Rectal smooth muscle tissue (tissue), 1 donor: ENCODE results near the gene COQ10A.
"Not testable (repeated sequence)": the region's sequence is repeated elsewhere in the genome, so short reads cannot be mapped to it uniquely, and the experiment has no call there.

Source experiments
- H3K27ac ChIP-seq: one replicate; pipeline ENCODE4 v1.7.0; 2013; ENCODE audit warnings: low read depth, low read length, inconsistent platforms
- H3K27me3 ChIP-seq: one replicate; pipeline ENCODE4 v1.7.0; 2013; ENCODE audit warnings: low read length; ENCODE audit not compliant: control insufficient read depth, insufficient read depth
- H3K36me3 ChIP-seq: one replicate; pipeline ENCODE4 v1.7.0; 2013; ENCODE audit warnings: low read length; ENCODE audit not compliant: control insufficient read depth, insufficient read depth
- H3K4me1 ChIP-seq: one replicate; pipeline ENCODE4 v1.7.0; 2013; ENCODE audit warnings: low read length; ENCODE audit not compliant: control insufficient read depth, insufficient read depth
- H3K4me3 ChIP-seq: one replicate; pipeline ENCODE4 v1.7.0; 2013; ENCODE audit warnings: low read length
- H3K9ac ChIP-seq: one replicate; pipeline ENCODE4 v1.7.0; 2013; ENCODE audit warnings: low read length

Gene COQ10A

GRCh38 chr12:56252649-56253048 is 14.1 kb upstream of the COQ10A start:
- H3K4me1 ChIP-seq, result peaks cover 9% of the 10 kb centered on the region
- no peaks in the 10 kb centered on the region for H3K27me3 ChIP-seq
- H3K9ac ChIP-seq, result no peak overlapping the region
- no peak overlapping the region for H3K4me3 ChIP-seq
- peaks cover 53% of the 10 kb centered on the region for H3K36me3 ChIP-seq
- H3K27ac ChIP-seq, result no peak overlapping the region

GRCh38 chr12:56253091-56253490 is 13.7 kb upstream of the COQ10A start:
- H3K4me3 ChIP-seq, result no peak overlapping the region
- no peaks in the 10 kb centered on the region for H3K27me3 ChIP-seq
- peaks cover 9% of the 10 kb centered on the region for H3K4me1 ChIP-seq
- H3K9ac ChIP-seq, result no peak overlapping the region
- H3K36me3 ChIP-seq, result peaks cover 49% of the 10 kb centered on the region
- no peak overlapping the region for H3K27ac ChIP-seq

- peaks cover 34% of the 10 kb centered on the region for H3K36me3 ChIP-seq
- no peak overlapping the region for H3K4me3 ChIP-seq
- H3K9ac ChIP-seq, result no peak overlapping the region
- no peak overlapping the region for H3K27ac ChIP-seq
- no peaks in the 10 kb centered on the region for H3K27me3 ChIP-seq
- peaks cover 14% of the 10 kb centered on the region for H3K4me1 ChIP-seq
These were observed 11.1 kb upstream of the COQ10A start for GRCh38 chr12:56255671-56256070.

GRCh38 chr12:56256326-56256960 is 10.3 kb upstream of the COQ10A start:
- no peak overlapping the region for H3K9ac ChIP-seq
- peaks cover 34% of the 10 kb centered on the region for H3K36me3 ChIP-seq
- H3K4me1 ChIP-seq, result peaks cover 14% of the 10 kb centered on the region
- no peaks in the 10 kb centered on the region for H3K27me3 ChIP-seq
- H3K4me3 ChIP-seq, result peak overlapping the region; percentile 61
- no peak overlapping the region for H3K27ac ChIP-seq

GRCh38 chr12:56257071-56257470 is 9.7 kb upstream of the COQ10A start:
- peak overlapping the region; percentile 61 for H3K4me3 ChIP-seq

GRCh38 chr12:56257491-56258067 is 9.2 kb upstream of the COQ10A start:
- Histone ChIP-seq H3K27ac (peak overlapping the region; percentile 83), H3K9ac (peak overlapping the region; percentile 32), H3K27me3 (no peaks in the 10 kb centered on the region), H3K36me3 (peaks cover 23% of the 10 kb centered on the region), H3K4me3 (peak overlapping the region; percentile 61), H3K4me1 (peaks cover 14% of the 10 kb centered on the region)

More at GRCh38 chr12:56257071-56257470, 9.7 kb upstream of the COQ10A start:
- peaks cover 29% of the 10 kb centered on the region for H3K36me3 ChIP-seq
- H3K9ac ChIP-seq, result peak overlapping the region; percentile 26
- H3K27me3 ChIP-seq, result no peaks in the 10 kb centered on the region
- H3K4me1 ChIP-seq, result peaks cover 14% of the 10 kb centered on the region
- H3K27ac ChIP-seq, result no peak overlapping the region

- Histone ChIP-seq H3K4me1 (peaks cover 14% of the 10 kb centered on the region), H3K36me3 (peaks cover 17% of the 10 kb centered on the region), H3K4me3 (peak within 1 kb of the TSS; percentile 82), H3K27me3 (no peaks in the 10 kb centered on the region), H3K27ac (peak within 1 kb of the TSS; percentile 92), H3K9ac (peak within 1 kb of the TSS; percentile 46)
These were observed 8.5 kb upstream of the COQ10A start, which contains the start of gene ANKRD52 for GRCh38 chr12:56258068-56258819. TSS of gene ANKRD52 (minus strand) at chr12:56258384. CDS start at chr12:56258269, 115 bp downstream.

- H3K4me3 ChIP-seq, result peak overlapping the region; percentile 82
- H3K27me3 ChIP-seq, result no peaks in the 10 kb centered on the region
- H3K9ac ChIP-seq, result peak overlapping the region; percentile 46
- peaks cover 14% of the 10 kb centered on the region for H3K4me1 ChIP-seq
- H3K36me3 ChIP-seq, result peaks cover 11% of the 10 kb centered on the region
- peak overlapping the region; percentile 92 for H3K27ac ChIP-seq
These were observed 7.9 kb upstream of the COQ10A start for GRCh38 chr12:56258820-56259183.

GRCh38 chr12:56260380-56260779 is 6.4 kb upstream of the COQ10A start:
- Histone ChIP-seq H3K27me3 (no peaks in the 10 kb centered on the region), H3K9ac (no peak overlapping the region), H3K4me1 (peaks cover 14% of the 10 kb centered on the region), H3K36me3 (no peaks in the 10 kb centered on the region), H3K27ac (no peak overlapping the region), H3K4me3 (no peak overlapping the region)

GRCh38 chr12:56260921-56261320 is 5.8 kb upstream of the COQ10A start:
- Histone ChIP-seq H3K9ac (no peak overlapping the region), H3K27me3 (no peaks in the 10 kb centered on the region), H3K4me3 (no peak overlapping the region), H3K36me3 (no peaks in the 10 kb centered on the region), H3K27ac (no peak overlapping the region), H3K4me1 (peaks cover 14% of the 10 kb centered on the region)

GRCh38 chr12:56261503-56262232 is 5.1 kb upstream of the COQ10A start:
- Histone ChIP-seq H3K4me3 (no peak overlapping the region), H3K27me3 (no peaks in the 10 kb centered on the region), H3K4me1 (peaks cover 15% of the 10 kb centered on the region), H3K27ac (no peak overlapping the region), H3K9ac (no peak overlapping the region), H3K36me3 (no peaks in the 10 kb centered on the region)

GRCh38 chr12:56262955-56263354 is 3.8 kb upstream of the COQ10A start:
- peaks cover 12% of the 10 kb centered on the region for H3K4me1 ChIP-seq
- H3K9ac ChIP-seq, H3K27me3 ChIP-seq, H3K4me3 ChIP-seq, H3K36me3 ChIP-seq, H3K27ac ChIP-seq: not testable (repeated sequence)
